ENCODE measurements around the gene FERMT3.

DNA sequence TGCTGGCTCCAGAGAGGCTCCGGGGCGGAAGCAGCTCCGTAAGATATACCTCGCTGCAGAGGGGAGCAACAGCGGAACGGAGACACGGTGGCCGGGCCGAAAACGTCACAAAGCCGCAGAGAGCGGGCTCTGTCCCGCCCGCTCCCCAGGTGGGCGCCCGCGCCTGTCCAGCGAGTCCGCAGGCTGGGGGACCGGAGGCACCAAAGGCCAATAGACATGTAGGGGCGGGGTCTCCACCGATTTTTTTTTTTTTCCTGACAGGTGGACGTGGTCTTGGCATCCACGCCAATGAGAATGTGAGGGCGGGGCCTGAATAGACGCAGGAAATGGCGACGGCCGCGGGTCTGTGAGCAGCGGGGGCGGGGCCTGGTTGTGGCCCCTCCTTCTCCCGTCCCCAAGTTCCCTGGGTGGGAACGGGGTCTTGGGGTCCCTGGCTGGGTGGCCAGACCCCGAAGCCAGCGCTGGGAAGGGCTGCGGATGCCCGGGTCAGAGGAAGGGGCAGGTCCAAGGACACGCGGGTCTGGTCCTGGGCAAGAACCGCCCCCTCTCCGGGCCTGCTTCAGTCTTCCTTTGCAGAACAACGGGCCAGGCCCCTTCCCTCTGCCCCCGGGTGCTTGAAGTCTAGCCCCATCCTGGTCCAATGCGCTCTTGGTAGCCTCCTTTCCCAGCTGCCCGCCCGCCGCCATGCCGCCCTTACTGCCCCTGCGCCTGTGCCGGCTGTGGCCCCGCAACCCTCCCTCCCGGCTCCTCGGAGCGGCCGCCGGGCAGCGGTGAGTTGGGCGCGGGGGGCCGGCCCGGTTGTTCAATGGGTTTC lies 23.9 kb downstream of the FERMT3 start, which contains the start of gene DNAJC4:
- TF ChIP-seq EP300 (IDR thresholded peaks at IDR 0.05), result no peak
- TF ChIP-seq, protein P1, sequence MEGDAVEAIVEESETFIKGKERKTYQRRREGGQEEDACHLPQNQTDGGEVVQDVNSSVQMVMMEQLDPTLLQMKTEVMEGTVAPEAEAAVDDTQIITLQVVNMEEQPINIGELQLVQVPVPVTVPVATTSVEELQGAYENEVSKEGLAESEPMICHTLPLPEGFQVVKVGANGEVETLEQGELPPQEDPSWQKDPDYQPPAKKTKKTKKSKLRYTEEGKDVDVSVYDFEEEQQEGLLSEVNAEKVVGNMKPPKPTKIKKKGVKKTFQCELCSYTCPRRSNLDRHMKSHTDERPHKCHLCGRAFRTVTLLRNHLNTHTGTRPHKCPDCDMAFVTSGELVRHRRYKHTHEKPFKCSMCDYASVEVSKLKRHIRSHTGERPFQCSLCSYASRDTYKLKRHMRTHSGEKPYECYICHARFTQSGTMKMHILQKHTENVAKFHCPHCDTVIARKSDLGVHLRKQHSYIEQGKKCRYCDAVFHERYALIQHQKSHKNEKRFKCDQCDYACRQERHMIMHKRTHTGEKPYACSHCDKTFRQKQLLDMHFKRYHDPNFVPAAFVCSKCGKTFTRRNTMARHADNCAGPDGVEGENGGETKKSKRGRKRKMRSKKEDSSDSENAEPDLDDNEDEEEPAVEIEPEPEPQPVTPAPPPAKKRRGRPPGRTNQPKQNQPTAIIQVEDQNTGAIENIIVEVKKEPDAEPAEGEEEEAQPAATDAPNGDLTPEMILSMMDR (IDR thresholded peaks at IDR 0.05), result no peak
